Measurements from ENCODE around the gene ZBTB25.

ZBTB25 gene

GRCh38 chr14:64411001-64411400 lies 92.6 kb downstream of the ZBTB25 start:
- TF ChIP-seq CTCF (IDR thresholded peaks at IDR 0.05): no peak

- no peak for TF ChIP-seq CTCF (IDR thresholded peaks at IDR 0.05)
These were observed 93.4 kb downstream of the ZBTB25 start for GRCh38 chr14:64410084-64410774.

GRCh38 chr14:64409126-64409920 lies 94.3 kb downstream of the ZBTB25 start:
- no peak for TF ChIP-seq CTCF (IDR thresholded peaks at IDR 0.05)

- TF ChIP-seq CTCF (IDR thresholded peaks at IDR 0.05): no peak
These were observed 96.3 kb downstream of the ZBTB25 start for GRCh38 chr14:64407329-64407728.

GRCh38 chr14:64405295-64405694 lies 98.3 kb downstream of the ZBTB25 start:
- TF ChIP-seq CTCF (IDR thresholded peaks at IDR 0.05): no peak

- no peak for TF ChIP-seq CTCF (IDR thresholded peaks at IDR 0.05)
These were observed 101.7 kb downstream of the ZBTB25 start for GRCh38 chr14:64401949-64402348.

- TF ChIP-seq CTCF (IDR thresholded peaks at IDR 0.05): no peak
These were observed 102.7 kb downstream of the ZBTB25 start for GRCh38 chr14:64400829-64401459.
